ENCODE results near the gene CRLF1.

- TF ChIP-seq POLR2A (IDR thresholded peaks at IDR 0.05; ENCODE audit: low read depth) = no peak
- TF ChIP-seq, protein P1, sequence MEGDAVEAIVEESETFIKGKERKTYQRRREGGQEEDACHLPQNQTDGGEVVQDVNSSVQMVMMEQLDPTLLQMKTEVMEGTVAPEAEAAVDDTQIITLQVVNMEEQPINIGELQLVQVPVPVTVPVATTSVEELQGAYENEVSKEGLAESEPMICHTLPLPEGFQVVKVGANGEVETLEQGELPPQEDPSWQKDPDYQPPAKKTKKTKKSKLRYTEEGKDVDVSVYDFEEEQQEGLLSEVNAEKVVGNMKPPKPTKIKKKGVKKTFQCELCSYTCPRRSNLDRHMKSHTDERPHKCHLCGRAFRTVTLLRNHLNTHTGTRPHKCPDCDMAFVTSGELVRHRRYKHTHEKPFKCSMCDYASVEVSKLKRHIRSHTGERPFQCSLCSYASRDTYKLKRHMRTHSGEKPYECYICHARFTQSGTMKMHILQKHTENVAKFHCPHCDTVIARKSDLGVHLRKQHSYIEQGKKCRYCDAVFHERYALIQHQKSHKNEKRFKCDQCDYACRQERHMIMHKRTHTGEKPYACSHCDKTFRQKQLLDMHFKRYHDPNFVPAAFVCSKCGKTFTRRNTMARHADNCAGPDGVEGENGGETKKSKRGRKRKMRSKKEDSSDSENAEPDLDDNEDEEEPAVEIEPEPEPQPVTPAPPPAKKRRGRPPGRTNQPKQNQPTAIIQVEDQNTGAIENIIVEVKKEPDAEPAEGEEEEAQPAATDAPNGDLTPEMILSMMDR (IDR thresholded peaks at IDR 0.05) = peak; percentile 76 to 87 (median 79)
These were observed 17.8 kb downstream of the CRLF1 start, which contains the start of gene REX1BD for GRCh38 chr19:18588611-18589379.

Measured in esophagus muscularis mucosa (tissue), 3 donors.